ENCODE results near the gene DSCAML1. TPM values are rescaled to one million over a fixed set of nuclear protein-coding genes. Genes with fewer than 3 reads are reported as not detected.

The DSCAML1 gene
- total RNA-seq, 1 experiment from 2014 or later = 0.90 TPM

GRCh38 chr11:117430293-117430955 is 366.6 kb downstream of the DSCAML1 start:
- Mint-ChIP-seq H3K36me3 (no peaks in the 10 kb centered on the region), H3K27ac (no peak overlapping the region), H3K4me1 (peaks cover 20% of the 10 kb centered on the region), H3K4me3 (no peak overlapping the region), H3K27me3 (ENCODE audit: low read depth) (0 out of 2 replicates have a peak, but pooled peaks cover 3% of the 10 kb centered on the region), H3K9me3 (no peaks in the 10 kb centered on the region)
- ChIA-PET POLR2A (no interaction called here), CTCF (interaction anchor here (0.7 to 1.6 kb wide), 5 partner anchors 13 to 377 kb away, joined by 3 to 4 read pairs (median 3); no protein-coding TSS in a partner anchor)
- TF ChIP-seq ZNF671 (CRISPR knock-in tag; IDR thresholded peaks at IDR 0.05) (no peak), PRDM15 (CRISPR knock-in tag; IDR thresholded peaks at IDR 0.05) (no peak), ZBTB21 (CRISPR knock-in tag; IDR thresholded peaks at IDR 0.05; ENCODE audit: borderline replicate concordance) (no peak), FOXK1 (CRISPR knock-in tag; IDR thresholded peaks at IDR 0.05) (no peak), ESRRA (CRISPR knock-in tag; IDR thresholded peaks at IDR 0.05; ENCODE audit: borderline replicate concordance) (no peak), CBFB (CRISPR knock-in tag; IDR thresholded peaks at IDR 0.05; ENCODE audit: low read depth) (no peak), ATF2 (CRISPR knock-in tag; IDR thresholded peaks at IDR 0.05; ENCODE audit: borderline replicate concordance, low read depth) (no peak), ZNF512 (CRISPR knock-in tag; IDR thresholded peaks at IDR 0.05; ENCODE audit: borderline replicate concordance) (no peak), HMGA2 (CRISPR knock-in tag; IDR thresholded peaks at IDR 0.05) (no peak), ETV6 (CRISPR knock-in tag; IDR thresholded peaks at IDR 0.05) (no peak), NFE2L1 (CRISPR knock-in tag; IDR thresholded peaks at IDR 0.05) (no peak), JUN (CRISPR knock-in tag; IDR thresholded peaks at IDR 0.05) (no peak), OVOL2 (CRISPR knock-in tag; IDR thresholded peaks at IDR 0.05; ENCODE audit: borderline replicate concordance) (no peak), E2F4 (CRISPR knock-in tag; IDR thresholded peaks at IDR 0.05; ENCODE audit: borderline replicate concordance, low read depth) (no peak), ERG (CRISPR knock-in tag; IDR thresholded peaks at IDR 0.05) (no peak)
- ATAC-seq = no peak
- DNase-seq (ENCODE audit: low spot score) = no peak

- Mint-ChIP-seq H3K27me3 (ENCODE audit: low read depth) (0 out of 2 replicates have a peak, but pooled peaks cover 3% of the 10 kb centered on the region), H3K4me3 (no peak overlapping the region), H3K36me3 (no peaks in the 10 kb centered on the region), H3K9me3 (no peaks in the 10 kb centered on the region), H3K4me1 (peaks cover 20% of the 10 kb centered on the region), H3K27ac (no peak overlapping the region)
- ChIA-PET POLR2A (no interaction called here), CTCF (interaction anchor here (0.6 to 6.0 kb wide), 11 partner anchors 9 to 606 kb away, joined by 3 to 122 read pairs (median 5); no protein-coding TSS in a partner anchor)
- no peak for ATAC-seq
- no peak for DNase-seq (ENCODE audit: low spot score)
- TF ChIP-seq SMAD3 (CRISPR knock-in tag; IDR thresholded peaks at IDR 0.05; ENCODE audit: borderline replicate concordance) (no peak), ETV6 (CRISPR knock-in tag; IDR thresholded peaks at IDR 0.05) (no peak), RELA (CRISPR knock-in tag; IDR thresholded peaks at IDR 0.05; ENCODE audit: borderline replicate concordance) (no peak), JUN (CRISPR knock-in tag; IDR thresholded peaks at IDR 0.05) (no peak), RORB (CRISPR knock-in tag; IDR thresholded peaks at IDR 0.05) (no peak), E2F4 (CRISPR knock-in tag; IDR thresholded peaks at IDR 0.05; ENCODE audit: borderline replicate concordance, low read depth) (no peak), KAT7 (CRISPR knock-in tag; IDR thresholded peaks at IDR 0.05; ENCODE audit: borderline replicate concordance) (no peak), ZNF671 (CRISPR knock-in tag; IDR thresholded peaks at IDR 0.05) (no peak), E2F5 (CRISPR knock-in tag; IDR thresholded peaks at IDR 0.05) (no peak), CREB1 (CRISPR knock-in tag; IDR thresholded peaks at IDR 0.05) (no peak), GABPB1 (CRISPR knock-in tag; IDR thresholded peaks at IDR 0.05) (no peak)
Measured at GRCh38 chr11:117428856-117429229, 368.2 kb downstream of the DSCAML1 start.
